ENCODE measurements around the gene SPHK1.

The SPHK1 gene

DNA sequence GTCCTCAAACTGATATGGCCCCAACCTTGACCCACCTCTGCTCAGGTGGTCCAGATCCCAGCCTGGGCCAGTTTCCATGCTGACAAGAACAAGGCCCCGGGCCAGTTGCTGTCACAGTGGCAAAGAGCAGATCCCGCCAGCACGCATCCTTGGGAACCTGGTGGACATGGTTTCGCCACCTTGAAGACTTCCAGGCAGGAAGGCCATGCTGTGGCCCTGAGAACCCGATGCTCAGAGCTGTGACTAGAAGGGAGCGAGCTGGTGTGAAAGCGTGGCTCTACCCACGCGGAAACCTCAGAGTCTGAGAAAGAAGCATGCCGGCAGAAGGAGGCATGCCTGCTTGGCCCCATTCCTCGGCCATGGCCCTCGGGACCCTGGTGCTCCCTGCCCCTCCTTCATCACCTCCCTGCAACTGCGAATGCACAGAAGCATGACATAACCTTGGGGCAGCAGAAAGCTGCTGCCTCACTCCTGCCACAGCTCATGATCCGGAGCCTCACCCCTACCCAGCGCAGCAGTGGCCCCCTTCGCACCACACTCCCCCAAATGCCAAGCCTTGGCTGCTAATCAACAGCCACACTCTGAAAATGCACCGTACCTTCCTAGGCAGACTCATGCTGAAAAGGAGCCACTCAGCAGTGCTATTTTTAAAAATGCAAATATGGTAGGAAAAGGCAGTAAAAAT lies 35.3 kb downstream of the SPHK1 start:
- no peak overlapping the region for H3K27ac ChIP-seq
- no peak overlapping the region for H3K4me3 ChIP-seq (ENCODE audit: low read depth, low read length)
- no peaks in the 10 kb centered on the region for H3K9me3 ChIP-seq (ENCODE audit: severe bottlenecking)
- DNase-seq, result no peak
- no peaks in the 10 kb centered on the region for H3K27me3 ChIP-seq (ENCODE audit: insufficient read depth, low read depth, severe bottlenecking)
- peaks cover 27% of the 10 kb centered on the region for H3K36me3 ChIP-seq
- TF ChIP-seq, protein P1, sequence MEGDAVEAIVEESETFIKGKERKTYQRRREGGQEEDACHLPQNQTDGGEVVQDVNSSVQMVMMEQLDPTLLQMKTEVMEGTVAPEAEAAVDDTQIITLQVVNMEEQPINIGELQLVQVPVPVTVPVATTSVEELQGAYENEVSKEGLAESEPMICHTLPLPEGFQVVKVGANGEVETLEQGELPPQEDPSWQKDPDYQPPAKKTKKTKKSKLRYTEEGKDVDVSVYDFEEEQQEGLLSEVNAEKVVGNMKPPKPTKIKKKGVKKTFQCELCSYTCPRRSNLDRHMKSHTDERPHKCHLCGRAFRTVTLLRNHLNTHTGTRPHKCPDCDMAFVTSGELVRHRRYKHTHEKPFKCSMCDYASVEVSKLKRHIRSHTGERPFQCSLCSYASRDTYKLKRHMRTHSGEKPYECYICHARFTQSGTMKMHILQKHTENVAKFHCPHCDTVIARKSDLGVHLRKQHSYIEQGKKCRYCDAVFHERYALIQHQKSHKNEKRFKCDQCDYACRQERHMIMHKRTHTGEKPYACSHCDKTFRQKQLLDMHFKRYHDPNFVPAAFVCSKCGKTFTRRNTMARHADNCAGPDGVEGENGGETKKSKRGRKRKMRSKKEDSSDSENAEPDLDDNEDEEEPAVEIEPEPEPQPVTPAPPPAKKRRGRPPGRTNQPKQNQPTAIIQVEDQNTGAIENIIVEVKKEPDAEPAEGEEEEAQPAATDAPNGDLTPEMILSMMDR (IDR thresholded peaks at IDR 0.05; ENCODE audit: low read depth, low read length), result no peak

DNA sequence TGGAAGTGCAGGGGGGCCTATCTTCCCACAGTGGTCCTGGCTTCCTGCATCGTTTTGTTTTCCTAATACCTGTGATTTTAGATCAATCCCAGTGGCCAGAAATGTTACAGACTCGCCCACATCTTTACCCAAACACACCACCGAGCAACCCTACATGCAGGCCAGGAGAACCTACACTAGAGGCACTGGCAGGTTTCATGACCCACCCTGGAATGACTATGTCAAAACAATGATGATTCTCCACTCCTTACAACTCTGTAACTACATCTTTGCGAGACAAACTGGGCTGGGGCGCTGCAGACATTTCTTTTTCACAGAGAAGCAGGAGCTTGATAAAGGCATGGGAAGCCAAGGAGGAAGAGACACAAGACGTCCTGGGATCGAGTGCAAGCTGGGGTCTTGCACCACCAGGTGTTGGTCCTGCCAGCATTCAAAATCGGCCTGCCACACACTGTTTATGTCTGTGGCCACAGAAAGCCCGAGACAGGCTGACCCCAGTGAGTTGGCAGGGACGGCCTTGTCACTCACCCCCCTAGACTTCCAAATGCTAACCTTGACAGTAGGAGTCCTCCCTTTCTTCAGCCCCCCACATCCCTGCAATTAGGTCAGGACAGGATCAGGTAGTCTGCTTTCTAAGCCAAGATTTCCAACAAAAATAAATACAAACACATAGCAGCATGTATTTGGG lies 36.1 kb downstream of the SPHK1 start:
- Histone ChIP-seq H3K4me3 (ENCODE audit: low read depth, low read length) (no peak overlapping the region), H3K9me3 (ENCODE audit: severe bottlenecking) (no peaks in the 10 kb centered on the region), H3K36me3 (peaks cover 22% of the 10 kb centered on the region), H3K27ac (no peak overlapping the region), H3K27me3 (ENCODE audit: insufficient read depth, low read depth, severe bottlenecking) (no peaks in the 10 kb centered on the region)
- TF ChIP-seq, protein P1 (IDR thresholded peaks at IDR 0.05; ENCODE audit: low read depth, low read length), result no peak
- DNase-seq, result no peak

DNA sequence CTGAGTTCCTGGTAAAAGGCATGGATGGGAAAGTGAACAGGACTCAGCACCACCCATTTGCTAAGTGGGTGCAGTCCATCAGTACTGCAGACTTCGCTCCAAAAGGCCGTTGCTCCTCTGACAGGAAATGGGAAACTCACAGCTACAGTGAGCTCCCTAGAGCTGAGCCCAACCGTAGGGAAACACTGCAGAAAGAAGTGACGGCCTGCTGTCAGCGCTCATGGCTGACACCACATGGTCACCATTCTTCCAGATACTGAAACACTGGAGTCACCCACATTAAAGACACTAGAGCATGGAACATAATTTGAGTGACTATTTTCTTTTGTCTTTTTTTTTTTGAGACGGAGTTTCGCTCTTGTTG lies 36.6 kb downstream of the SPHK1 start:
- peaks cover 21% of the 10 kb centered on the region for H3K36me3 ChIP-seq
- H3K9me3 ChIP-seq (ENCODE audit: severe bottlenecking), result no peaks in the 10 kb centered on the region
- TF ChIP-seq, protein P1 (IDR thresholded peaks at IDR 0.05; ENCODE audit: low read depth, low read length), result no peak
- H3K27me3 ChIP-seq (ENCODE audit: insufficient read depth, low read depth, severe bottlenecking), result no peaks in the 10 kb centered on the region
- no peak for DNase-seq
- no peak overlapping the region for H3K4me3 ChIP-seq (ENCODE audit: low read depth, low read length)
- H3K27ac ChIP-seq, result no peak overlapping the region

DNA sequence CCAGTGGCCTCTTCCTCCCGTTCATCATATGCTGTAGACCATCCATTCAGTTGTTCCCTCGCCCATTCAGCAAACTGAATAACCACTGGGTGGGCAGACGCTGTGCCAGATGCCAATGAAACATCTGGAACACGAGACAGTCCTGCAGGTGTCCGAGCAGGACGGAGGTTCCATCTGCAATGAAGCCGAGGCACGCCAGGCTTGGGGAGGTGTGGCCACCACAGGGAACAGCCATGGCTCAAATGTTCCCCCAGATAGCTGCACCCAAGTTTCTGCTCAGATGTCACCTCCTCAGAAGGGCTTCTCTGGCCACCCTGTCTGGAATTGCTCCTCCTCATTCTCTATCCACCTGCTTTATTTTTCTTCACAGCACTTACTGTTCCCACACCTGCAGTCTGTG lies 38.0 kb downstream of the SPHK1 start:
- Histone ChIP-seq H3K4me3 (ENCODE audit: low read depth, low read length) (no peak overlapping the region), H3K36me3 (peaks cover 16% of the 10 kb centered on the region), H3K9me3 (ENCODE audit: severe bottlenecking) (no peaks in the 10 kb centered on the region), H3K27me3 (ENCODE audit: insufficient read depth, low read depth, severe bottlenecking) (no peaks in the 10 kb centered on the region), H3K27ac (no peak overlapping the region)
- no peak for DNase-seq
- TF ChIP-seq, protein P1 (IDR thresholded peaks at IDR 0.05; ENCODE audit: low read depth, low read length), result no peak

DNA sequence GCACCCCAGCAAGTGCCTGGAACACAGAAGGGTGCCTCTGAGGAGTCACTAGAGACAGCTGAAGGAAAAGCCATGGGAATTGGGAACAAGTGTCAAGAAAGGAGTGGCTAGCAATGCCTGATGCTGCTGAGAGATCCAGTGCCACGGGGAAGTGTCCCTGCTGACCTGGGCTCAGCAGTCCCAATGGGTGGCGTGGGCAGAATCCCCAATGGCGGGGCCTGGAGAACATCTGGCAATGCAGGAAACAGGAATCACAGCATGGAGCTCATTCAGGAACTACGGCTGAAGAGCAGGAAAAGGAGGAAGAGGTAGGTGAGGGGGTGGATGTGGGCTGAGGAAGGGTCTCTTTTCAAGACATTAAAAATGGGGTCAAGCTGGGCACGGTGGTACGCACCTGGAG lies 38.5 kb downstream of the SPHK1 start:
- H3K9me3 ChIP-seq (ENCODE audit: severe bottlenecking), result no peaks in the 10 kb centered on the region

More for the DNA sequence above, 38.5 kb downstream of the SPHK1 start:
- Histone ChIP-seq H3K27me3 (ENCODE audit: insufficient read depth, low read depth, severe bottlenecking) (no peaks in the 10 kb centered on the region), H3K27ac (no peak overlapping the region), H3K4me3 (ENCODE audit: low read depth, low read length) (no peak overlapping the region), H3K36me3 (peaks cover 12% of the 10 kb centered on the region)
- TF ChIP-seq, protein P1 (IDR thresholded peaks at IDR 0.05; ENCODE audit: low read depth, low read length), result no peak
- DNase-seq, result no peak
